Smooth muscle cell (in vitro differentiated cells): Measurements from ENCODE around the gene PPP4R2. TPM values are rescaled to one million over a fixed set of nuclear protein-coding genes. Genes with fewer than 3 reads are reported as not detected.

ENCODE experiments used
- DNase-seq: peaks from one replicate; lab custom pipeline; 2025; ENCODE audit not compliant: unreplicated experiment; lab: John Stamatoyannopoulos, UW
- H2AFZ ChIP-seq: fragments of 200-600 bp; sonication (generic); 2 replicates; pipeline ENCODE4 v1.6.0; 2016; ENCODE audit warnings: antibody characterized with exemption, low read depth, mild to moderate bottlenecking
- H3F3A ChIP-seq: fragments of 200-600 bp; sonication (generic); 2 replicates; pipeline ENCODE4 v1.6.0; 2017; ENCODE audit warnings: antibody characterized with exemption, low read depth
- H3K27ac ChIP-seq: fragments of 200-600 bp; sonication (generic); 2 replicates; pipeline ENCODE4 v1.5.1; 2016; ENCODE audit warnings: low read depth, mild to moderate bottlenecking
- H3K27me3 ChIP-seq: fragments of 200-600 bp; sonication (generic); 2 replicates; pipeline ENCODE4 v1.6.1; 2016; ENCODE audit warnings: low read depth, mild to moderate bottlenecking
- H3K36me3 ChIP-seq: fragments of 200-600 bp; sonication (generic); 2 replicates; pipeline ENCODE4 v1.5.1; 2016; ENCODE audit warnings: low read depth
- H3K4me1 ChIP-seq: fragments of 200-600 bp; sonication (generic); 2 replicates; pipeline ENCODE4 v1.5.1; 2016; ENCODE audit warnings: low read depth
- H3K4me2 ChIP-seq: fragments of 200-600 bp; sonication (generic); 2 replicates; pipeline ENCODE4 v1.6.0; 2016; ENCODE audit warnings: mild to moderate bottlenecking
- H3K4me3 ChIP-seq: fragments of 200-600 bp; sonication (generic); 2 replicates; pipeline ENCODE4 v1.5.1; 2016; ENCODE audit warnings: mild to moderate bottlenecking
- H3K79me2 ChIP-seq: fragments of 200-600 bp; sonication (generic); 2 replicates; pipeline ENCODE4 v1.6.0; 2016; ENCODE audit warnings: low read depth, mild to moderate bottlenecking
- H3K9ac ChIP-seq: fragments of 200-600 bp; sonication (generic); 2 replicates; pipeline ENCODE4 v1.6.0; 2016; ENCODE audit warnings: low read depth
- H3K9me3 ChIP-seq: fragments of 200-600 bp; sonication (generic); replicated peaks from 2 replicates; pipeline ENCODE4 v1.5.1; 2016; ENCODE audit warnings: low read depth
- H4K20me1 ChIP-seq: fragments of 200-600 bp; sonication (generic); 2 replicates; pipeline ENCODE4 v1.6.0; 2016; ENCODE audit warnings: low read depth
- CTCF ChIP-seq: fragments of 200-600 bp; sonication (generic); IDR thresholded peaks from 2 replicates; pipeline ENCODE4 v1.5.1; 2017; ENCODE audit warnings: borderline replicate concordance, mild to moderate bottlenecking, antibody characterized with exemption; ENCODE audit not compliant: insufficient read depth, poor library complexity, severe bottlenecking
- WGBS: methylation state at CpG from one replicate; pipeline ENCODE4 v1.1.7; 2016; ENCODE audit warnings: low lambda C conversion rate; 5-methylcytosine and 5-hydroxymethylcytosine counted together
- polyA plus RNA-seq: library from polyadenylated mRNA; unstranded; fragments of >200 nt; fragmentation: Nextera tagmentation; extraction: Ambion mirVana; gene quantifications from 2 replicates; pipeline ENCODE4 v1.2.1, GENCODE V29; 2016
- total RNA-seq: library from RNA; depleted of rRNA; stranded (reverse); fragments of >200 nt; gene quantifications from 2 replicates; pipeline ENCODE4 v1.2.3, GENCODE V29; 2014

PPP4R2 gene
- total and polyA plus RNA-seq, 2 experiments from 2014 or later: 34.6 to 52.2 TPM

DNA sequence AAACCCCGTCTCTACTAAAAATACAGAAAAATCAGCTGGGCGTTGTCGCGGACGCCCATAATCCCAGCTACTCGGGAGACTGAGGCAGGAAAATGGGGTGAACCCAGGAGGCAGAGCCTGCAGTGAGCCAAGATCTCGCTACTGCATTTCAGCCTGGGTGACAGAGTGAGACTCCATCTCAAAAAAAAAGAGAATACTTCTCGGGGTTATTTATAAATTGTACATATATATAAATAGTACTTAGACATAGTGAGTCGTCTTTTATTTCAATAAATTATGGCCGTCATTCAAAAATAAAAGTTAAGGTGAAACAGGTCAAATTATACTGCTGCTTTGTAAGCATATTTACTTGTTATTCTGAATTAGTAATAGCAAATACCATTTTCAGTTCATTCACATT, 52.7 kb downstream of the PPP4R2 start:
- TF ChIP-seq CTCF: no peak
- Histone ChIP-seq H4K20me1 (peaks cover 52% of the 10 kb centered on the region), H3K9ac (no peak overlapping the region), H3K27me3 (no peaks in the 10 kb centered on the region), H3K4me2 (no peak overlapping the region), H3K27ac (no peak overlapping the region), H3K4me1 (peaks cover 6% of the 10 kb centered on the region), H3K36me3 (no peaks in the 10 kb centered on the region), H2AFZ (no peak overlapping the region), H3K4me3 (no peak overlapping the region), H3F3A (peaks cover 4% of the 10 kb centered on the region), H3K9me3 (no peaks in the 10 kb centered on the region), H3K79me2 (no peaks in the 10 kb centered on the region)
- WGBS: 97% methylated on average over 10 of the region's 10 CpGs
- DNase-seq: no peak

DNA sequence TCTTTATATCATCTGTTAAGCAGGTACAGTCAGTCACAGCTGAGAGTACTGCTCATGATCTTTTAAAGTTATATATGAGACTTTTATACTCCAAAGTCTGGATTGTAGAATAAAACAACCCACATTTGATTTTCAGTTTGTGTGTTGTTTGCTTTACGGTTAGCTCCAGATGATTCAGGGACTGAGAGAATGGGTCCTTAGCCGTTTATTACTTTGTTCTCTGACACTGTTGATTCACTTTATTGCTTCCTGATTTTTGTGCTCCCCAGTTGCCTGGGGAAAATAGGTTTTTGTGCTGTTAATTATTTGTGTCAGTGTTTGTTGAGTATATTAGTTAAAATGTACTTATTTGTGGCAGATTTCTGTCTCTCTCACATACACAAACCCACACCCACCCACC, 56.2 kb downstream of the PPP4R2 start:
- H3K27ac ChIP-seq: peak overlapping the region; percentile 1
- no peak overlapping the region for H3K4me2 ChIP-seq
- peaks cover 3% of the 10 kb centered on the region for H3F3A ChIP-seq
- H3K4me1 ChIP-seq: no peaks in the 10 kb centered on the region
- 61% methylated on average over 2 of the region's 2 CpGs for WGBS
- no peaks in the 10 kb centered on the region for H3K9me3 ChIP-seq
- no peaks in the 10 kb centered on the region for H3K27me3 ChIP-seq
- no peak overlapping the region for H3K9ac ChIP-seq
- no peak for TF ChIP-seq CTCF
- H2AFZ ChIP-seq: no peak overlapping the region
- H3K4me3 ChIP-seq: no peak overlapping the region
- H3K79me2 ChIP-seq: peaks cover 21% of the 10 kb centered on the region
- H4K20me1 ChIP-seq: peaks cover 16% of the 10 kb centered on the region
- no peaks in the 10 kb centered on the region for H3K36me3 ChIP-seq
- no peak for DNase-seq

- Histone ChIP-seq H3K79me2 (peaks cover 41% of the 10 kb centered on the region), H3K4me1 (no peaks in the 10 kb centered on the region), H3K4me2 (no peak overlapping the region), H3K27me3 (no peaks in the 10 kb centered on the region), H3K9ac (no peak overlapping the region), H3F3A (peaks cover 3% of the 10 kb centered on the region), H3K4me3 (no peak overlapping the region), H3K27ac (no peak overlapping the region), H4K20me1 (no peaks in the 10 kb centered on the region), H3K9me3 (no peaks in the 10 kb centered on the region), H2AFZ (no peak overlapping the region), H3K36me3 (no peaks in the 10 kb centered on the region)
- WGBS: 44% methylated on average over 8 of the region's 8 CpGs
- no peak for TF ChIP-seq CTCF
- no peak for DNase-seq
Observed at GRCh38 chr3:73055583-73055982, 59.0 kb downstream of the PPP4R2 start.

DNA sequence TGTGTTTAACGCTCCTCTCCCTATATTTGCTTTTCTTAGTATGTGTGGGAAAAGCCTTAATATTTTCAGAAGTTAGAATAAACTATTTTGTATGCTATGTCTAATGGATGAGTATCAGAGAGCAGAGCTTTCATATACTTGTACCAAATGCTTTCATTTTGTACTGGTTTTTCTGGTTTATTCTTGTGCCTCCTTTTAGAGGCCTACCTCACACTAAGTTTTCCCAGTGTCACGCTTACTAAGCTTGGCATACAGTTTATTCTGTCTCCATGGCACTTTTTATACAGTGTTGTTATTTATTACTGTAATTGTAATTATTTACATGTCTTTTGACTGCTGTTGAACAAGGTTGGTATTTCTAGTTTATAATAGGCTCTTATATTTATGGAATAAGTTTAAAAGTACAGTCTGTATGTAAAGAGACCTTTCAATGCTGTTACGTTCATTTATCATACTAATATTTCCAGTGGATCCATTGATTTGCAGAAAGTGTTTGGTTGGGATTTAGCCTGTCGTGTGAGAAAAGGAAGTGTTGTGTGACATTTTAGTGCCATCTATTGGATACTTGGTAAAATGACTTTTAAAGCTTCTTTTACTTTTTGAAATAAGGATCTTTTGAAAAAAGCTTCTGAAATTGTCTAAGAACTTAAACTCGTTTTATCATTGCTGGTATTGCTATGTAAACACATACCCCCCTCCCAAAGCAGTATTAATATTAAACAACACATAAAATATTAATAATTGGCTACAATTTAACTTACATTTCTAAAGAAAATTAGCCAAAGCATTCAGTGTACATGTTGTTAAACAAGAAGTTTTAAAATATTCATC, 59.6 kb downstream of the PPP4R2 start:
- H2AFZ ChIP-seq: no peak overlapping the region
- H3K27me3 ChIP-seq: no peaks in the 10 kb centered on the region
- H4K20me1 ChIP-seq: no peaks in the 10 kb centered on the region
- 53% methylated on average over 5 of the region's 5 CpGs for WGBS
- H3K4me1 ChIP-seq: no peaks in the 10 kb centered on the region
- H3K9ac ChIP-seq: no peak overlapping the region
- H3F3A ChIP-seq: peaks cover 3% of the 10 kb centered on the region
- H3K79me2 ChIP-seq: peaks cover 47% of the 10 kb centered on the region
- H3K4me2 ChIP-seq: no peak overlapping the region
- TF ChIP-seq CTCF: peak; percentile 44
- DNase-seq: no peak
- no peaks in the 10 kb centered on the region for H3K36me3 ChIP-seq
- H3K27ac ChIP-seq: no peak overlapping the region
- no peaks in the 10 kb centered on the region for H3K9me3 ChIP-seq
- no peak overlapping the region for H3K4me3 ChIP-seq
